Islet precursor cell (in vitro differentiated cells): ENCODE data around the gene CNIH2.
"Not testable (repeated sequence)": the region's sequence is repeated elsewhere in the genome, so short reads cannot be mapped to it uniquely, and the experiment has no call there.

Experiments used
- DNase-seq: peaks from one replicate; pipeline ENCODE4 v3.0.0-alpha.2; 2018

The CNIH2 gene

DNA sequence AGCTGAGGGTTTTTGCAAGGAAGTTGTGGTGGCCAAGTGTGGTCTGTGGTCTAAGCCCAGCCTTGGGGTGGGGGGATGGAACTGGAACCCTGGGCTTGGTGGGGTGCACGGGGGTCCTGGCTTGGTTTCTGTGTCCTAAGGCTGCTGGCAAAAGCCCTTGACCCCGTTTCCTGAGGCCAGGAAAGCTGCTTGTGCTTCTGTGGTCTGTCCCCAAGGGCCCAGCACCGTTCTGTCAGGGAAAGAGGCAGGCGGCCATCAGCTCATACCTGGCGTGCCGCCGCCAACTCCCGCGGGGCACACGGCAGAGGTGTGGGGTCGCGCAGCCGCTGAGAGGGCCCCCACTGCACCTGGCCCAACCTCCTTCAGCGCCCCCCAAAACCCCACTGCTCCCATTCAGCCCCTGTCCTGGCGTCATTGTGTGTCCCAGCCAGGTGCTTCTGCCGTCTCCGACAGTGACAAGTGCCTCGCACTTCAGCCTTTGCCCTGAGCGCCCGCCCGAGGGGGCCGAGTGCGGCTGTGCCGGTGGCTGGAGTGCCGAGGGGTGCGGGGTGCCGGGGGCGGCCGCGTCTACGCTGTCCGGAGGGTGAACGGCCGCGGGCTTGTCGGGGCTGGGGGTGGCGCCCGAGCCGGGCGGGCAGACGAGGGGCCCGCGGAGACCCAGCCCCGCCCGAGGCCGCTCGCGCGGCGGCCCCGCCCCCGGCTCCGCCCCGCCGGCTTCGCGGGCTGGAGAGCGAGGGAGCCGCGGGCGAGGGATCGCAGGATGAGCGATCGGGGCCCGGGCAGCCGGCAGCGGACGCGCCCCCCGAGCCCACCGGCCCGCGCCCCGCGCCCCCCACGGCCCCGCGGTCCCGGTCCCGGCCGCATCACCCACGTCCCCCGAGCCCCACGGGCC is at the start of gene CNIH2:
Gene CNIH2 (plus strand): TSS at position 705 of the 892 bp plus-strand sequence. CDS start 282 bp downstream, outside the sequence.
- peak; percentile 66 for DNase-seq

DNA sequence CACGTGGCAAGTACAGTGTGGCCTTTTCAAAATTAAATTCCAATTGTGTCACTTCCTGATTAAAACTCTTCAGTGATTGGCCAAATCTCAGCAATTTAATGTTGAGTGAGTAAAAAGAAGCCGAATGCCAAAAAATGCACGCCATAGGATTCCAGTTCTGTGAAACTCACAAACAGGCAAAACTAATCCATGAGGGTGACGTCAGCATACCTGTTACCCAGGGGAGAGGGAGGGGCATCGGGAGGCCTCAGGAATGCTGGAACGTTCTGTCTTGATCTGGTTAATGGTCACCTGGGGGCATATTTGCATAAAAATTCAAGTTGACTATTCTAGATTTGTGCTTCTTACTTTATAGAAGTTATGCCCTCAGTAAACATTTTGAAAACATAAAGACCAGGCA is 49.5 kb upstream of the CNIH2 start:
- DNase-seq = no peak

DNA sequence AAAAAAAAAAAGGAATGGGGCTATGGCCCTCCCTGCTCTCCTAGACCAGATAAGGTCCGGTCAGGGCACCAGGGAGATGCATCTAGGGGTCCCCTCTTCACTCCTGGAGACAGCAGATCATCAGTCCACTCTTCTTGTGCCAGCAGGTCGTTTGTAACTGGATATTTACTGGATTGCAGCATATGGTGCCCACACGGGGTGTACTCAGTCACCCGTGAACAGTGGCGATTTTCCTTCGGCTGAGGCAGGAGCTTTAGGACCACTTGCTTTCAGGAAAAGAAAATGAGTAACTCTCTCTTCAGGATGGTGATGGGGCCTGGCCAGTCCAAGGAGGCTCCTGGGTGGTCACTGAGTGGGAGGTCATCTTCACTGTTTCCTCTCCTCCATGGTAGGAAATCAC is 47.8 kb upstream of the CNIH2 start:
- no peak for DNase-seq

DNA sequence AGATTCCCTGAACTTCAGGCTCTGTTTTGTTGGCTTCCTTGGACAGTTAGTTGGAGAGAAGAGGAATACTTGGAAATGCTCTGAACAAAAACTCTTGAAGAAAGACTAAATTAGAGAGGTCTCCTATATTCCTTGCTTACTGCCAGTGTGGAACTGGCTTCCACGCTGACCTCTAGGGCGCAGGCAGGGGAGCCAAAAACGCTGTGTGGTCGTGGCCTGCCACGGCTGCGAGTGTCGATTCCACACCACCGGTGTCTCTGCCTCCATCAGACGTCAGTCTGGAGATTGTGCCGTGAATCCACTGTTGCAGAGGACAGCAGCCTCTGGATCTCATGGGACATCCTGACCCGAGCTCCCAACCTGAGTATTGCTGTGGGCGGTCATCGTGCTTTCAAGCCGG is 47.0 kb upstream of the CNIH2 start:
- DNase-seq = no peak

DNA sequence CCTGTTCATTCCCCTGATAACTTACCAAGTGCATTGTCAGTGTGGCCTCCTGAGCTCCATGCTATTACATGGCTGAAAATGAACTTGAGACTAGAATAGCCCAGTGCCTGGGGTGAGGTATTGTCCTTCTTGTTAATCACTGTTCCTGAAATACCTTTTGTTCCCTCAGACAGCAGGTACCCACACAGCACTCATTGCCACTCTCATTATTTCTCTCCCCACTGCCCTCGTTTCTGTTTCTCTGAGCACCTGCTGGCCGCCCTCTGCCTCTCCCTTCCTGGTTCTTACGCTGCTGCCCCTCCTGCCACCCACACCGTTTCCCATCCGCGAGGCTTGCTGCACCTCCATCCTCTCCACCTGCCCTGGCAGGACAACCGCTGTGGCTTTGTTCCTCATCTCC is 46.4 kb upstream of the CNIH2 start:
- DNase-seq = no peak

DNA sequence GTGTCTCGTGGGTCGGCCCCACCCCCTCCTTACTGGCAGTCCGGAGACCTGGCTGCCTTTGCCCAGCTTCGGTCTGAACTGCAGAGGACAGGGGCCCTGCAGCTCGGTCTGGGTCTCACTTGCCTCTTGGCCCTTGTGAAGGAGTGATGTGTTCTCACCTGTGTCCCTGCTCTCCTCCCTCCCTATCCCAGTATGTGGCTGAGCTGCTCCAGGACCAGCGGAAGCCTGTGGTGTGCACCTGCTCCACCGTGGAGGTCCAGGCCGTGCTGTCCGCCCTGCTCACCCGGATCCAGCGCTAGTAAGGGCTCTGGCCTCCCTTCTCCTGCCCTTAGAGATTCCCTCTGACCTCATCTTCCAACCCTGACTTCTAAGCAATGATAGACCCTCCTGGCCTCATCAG is 45.2 kb upstream of the CNIH2 start:
- no peak for DNase-seq

DNA sequence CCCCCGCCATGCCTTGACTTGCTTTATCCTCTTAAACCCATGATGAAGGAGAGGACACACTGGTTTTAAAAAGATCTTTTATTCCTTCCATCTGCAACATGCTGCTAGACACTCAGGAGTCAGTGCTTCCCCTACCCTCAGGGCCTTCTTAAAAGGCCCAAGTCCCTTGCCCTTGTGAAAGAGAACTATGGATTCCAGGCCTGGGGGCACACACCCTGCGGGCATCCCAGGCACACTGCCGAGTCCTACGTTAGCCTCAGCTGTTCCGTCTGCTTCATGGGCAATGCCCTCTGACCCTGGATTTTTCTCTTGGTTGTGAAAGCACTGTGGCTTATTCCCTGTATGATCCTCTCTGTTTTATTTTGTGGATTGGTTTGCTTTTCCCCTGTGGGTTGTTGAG is 44.7 kb upstream of the CNIH2 start:
- DNase-seq = no peak

DNA sequence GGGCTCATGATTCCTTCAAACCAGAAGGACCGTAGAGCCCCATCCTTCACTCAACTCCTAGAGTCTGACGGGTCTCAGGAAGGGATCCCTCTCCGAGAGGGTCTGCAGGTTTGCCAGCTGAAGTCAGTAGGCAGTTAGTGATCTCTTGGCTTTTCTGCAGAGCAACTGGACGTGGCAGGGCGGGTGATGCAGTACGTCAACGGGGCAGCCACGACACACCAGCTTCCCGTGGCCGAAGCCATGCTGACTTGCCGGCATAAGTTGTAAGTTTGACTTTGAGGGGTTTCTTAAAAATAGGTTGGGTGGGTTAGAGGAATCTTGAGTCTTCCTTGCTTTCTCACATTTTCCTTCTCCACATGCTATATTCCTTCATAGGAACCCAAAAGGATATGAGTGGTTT is 42.8 kb upstream of the CNIH2 start:
- no peak for DNase-seq

DNA sequence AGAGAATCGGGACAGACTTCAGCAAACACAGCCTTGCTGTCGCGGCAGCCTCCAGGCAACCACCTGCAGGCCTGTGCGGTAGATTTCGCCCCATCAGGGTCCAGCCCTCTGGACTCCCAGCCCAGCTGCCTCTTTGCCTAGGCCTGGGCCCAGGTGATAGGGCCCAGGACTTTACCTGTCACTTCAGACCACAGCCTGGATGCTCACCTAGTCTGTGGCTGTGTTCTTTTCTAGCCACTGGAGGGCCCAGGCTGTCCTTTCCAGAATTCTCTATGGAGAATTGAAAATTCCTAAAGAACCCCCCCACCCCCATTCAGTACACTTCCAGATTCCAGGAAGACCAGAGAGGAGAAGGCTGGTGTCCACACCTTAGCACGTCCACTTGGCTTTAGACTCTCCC is 40.1 kb upstream of the CNIH2 start:
- DNase-seq = no peak

DNA sequence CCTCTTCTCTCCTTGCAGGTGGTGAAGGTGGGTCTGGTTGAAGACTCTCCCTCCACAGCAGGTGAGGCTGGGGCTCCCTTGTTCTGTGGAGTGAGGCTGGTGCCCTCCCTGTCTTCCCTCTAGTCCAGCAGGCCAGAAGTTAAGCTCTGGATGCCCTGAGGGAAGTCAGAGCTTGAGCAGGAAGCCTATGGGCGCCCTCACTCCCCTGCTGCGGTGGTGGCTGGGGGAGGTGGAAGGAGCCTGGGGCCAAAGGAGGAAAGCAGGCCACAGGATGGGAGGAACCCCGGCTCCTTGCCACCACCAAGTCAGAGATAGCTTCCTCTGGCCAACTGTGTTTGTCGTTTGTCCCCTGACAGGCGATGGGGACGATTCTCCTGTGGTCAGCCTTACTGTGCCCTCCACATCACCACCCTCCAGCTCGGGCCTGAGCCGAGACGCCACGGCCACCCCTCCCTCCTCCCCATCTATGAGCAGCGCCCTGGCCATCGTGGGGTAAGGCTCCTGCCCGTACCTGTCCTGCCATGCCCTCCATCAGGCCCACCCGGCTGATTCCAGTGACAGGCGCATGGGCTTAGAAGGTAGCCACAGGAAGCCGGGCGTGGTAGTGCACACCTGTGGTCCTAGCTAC is 39.1 kb upstream of the CNIH2 start:
- DNase-seq = no peak

DNA sequence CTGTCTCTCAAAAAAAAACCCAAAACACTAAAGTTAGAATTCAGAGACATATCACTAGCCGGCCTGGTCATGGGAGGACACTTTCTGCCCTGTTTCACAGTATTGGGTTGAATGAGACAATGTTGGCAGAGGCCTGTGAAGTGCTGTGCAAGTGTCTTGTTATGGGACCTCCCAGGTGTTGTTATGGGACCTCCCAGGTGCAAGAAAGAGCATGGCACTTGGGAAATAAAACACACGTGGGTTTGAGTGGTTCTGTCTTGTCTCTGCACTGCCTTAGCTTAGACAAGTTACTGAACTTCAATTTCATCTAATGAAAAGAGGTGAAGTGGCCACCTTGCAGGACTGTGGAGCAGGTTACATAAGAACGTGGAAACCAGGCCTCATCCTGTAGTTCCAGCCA is 38.5 kb upstream of the CNIH2 start:
- no peak for DNase-seq

DNA sequence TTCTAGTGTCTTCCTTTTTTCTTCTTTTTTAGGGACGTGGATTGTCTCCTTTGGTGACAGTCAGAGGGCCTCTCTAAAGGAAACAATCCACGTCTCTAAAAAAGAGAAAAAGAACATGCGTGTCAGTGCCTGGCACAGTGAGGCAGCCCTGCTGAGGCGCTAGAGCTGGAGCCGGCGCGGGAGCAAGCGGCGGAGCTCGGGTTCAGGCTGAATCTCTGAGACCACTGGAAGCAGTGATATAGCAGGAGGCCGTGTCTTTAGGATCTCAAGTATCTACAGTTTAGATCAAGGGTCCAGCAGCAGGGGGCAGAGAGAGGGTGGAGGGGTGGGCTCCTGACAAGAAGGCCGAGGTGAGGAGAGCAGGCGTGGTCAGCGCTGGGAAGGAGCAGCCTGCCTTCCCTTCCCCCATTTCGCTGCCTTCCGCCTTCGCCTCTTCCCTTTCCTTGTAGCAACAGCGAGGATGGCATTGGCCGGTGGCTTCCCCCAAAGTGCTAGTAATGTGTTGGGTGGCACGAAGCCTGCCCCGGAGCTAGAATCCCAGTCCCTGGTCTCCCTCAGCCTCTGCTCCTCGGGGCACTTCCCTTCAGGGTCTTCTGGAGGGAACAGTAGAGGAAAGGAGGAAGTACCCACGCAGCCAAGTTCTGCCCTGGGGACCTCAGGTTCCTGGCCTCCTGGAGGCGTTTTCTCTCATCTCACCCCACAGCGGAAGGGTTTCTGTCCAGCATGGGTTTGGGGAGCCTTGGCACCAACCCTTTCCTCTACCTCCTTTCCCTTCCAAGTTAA is 37.8 kb upstream of the CNIH2 start:
- no peak for DNase-seq

DNA sequence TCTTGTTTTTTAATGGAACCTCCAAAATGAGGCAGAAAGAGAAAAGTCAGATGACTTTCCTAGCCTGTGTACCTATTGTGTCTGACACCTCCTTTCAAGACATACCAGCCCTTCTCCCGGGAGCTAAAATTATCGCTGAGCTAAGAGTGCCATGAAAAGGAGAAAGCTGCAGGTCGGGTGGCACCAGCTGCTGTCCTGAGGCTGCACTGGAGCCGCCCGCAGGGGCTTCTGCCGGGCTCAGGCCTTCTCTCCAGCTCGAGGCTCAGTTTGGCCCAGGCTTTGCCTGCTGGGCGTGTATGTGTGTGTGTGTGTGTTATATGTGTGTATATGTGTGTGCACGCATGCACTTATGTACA is 37.2 kb upstream of the CNIH2 start:
- DNase-seq = no peak

DNA sequence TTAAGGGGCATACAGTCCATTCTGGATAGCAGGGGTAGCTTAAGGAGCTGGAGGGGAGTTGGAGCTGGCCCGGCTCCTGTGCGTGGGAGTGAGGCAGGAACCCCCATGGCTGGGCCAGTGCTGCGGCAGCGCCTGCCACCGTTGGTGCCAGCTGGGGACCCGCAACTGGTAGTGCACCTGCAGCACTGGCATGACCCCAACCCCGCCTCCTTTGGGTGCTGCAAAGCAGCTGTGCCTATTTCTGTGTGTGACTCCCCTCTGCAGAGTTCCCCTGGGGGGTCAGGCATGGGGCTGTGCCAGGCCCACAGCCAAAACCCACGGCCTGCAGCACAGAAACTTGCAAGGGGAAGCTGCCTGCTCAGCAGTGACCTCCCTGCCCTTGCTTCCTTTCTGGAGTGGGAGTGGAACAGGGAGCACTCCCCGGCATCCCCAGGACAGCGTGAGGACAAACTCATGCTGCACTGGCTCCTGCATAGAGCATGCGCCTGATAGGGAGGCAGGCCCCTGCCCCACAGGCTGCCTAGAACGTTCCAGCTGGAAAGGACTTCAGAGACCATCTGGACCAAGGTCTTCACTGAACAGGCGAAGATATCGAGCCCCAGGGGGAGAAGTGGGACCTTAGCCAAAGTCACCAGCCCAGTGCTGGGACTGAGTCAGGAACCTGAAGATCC is 35.7 kb upstream of the CNIH2 start:
- DNase-seq = no peak

DNA sequence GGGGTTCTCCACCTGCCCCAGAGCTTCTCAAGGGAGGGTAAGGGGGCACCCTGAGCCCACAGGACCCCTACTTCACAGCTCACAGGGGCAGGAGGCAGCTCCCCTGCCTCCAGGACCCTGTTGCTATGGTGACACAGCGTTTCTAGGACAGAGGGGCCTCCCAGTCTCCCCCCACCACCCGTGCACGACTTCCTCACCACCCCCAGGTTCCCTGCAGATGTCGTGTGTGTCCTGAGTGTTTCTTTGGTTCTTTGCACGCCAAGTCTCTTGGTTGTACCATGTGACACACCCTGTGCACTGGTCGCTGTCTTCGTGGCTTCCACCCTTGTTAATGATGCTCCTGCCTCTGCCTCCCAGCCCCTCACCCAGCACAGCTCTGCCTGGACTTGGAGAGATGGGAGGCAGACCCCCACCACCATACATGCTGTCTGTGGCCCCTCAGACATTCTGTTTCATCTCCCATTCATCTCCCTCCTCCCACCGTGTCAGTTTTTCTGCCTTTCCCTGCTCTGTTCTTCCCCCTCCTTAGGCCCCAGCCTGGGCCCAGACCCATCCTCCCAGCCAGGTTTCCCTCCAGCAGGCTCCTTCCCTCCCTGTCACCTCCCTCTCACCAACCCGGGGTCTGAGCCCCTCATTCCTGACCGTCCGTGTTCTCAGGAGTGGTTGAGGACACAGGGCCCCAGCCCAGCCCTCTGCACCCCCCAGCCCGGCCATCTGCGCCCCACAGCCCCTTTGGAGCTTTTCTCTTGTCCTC is 34.0 kb upstream of the CNIH2 start:
- DNase-seq = no peak

DNA sequence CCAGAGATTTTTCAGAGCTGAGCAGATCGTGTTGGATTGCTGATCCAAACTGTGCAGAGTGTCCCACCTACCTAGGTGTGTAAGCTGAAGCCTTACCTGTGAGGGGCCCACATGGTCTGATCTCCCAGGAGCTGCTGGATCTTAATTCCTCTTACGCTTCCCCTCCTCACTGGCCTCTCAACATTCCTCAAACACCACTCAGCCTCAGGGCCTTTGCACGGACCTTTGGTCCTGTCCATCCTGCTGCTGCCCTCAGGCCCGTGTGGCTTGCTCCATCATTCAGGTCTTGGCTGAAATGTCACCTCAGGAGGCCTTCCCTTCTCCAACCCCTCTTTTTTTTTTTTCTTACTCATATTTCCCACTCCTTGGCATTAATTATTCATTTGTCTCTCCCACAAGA is 30.7 kb upstream of the CNIH2 start:
- DNase-seq = no peak

DNA sequence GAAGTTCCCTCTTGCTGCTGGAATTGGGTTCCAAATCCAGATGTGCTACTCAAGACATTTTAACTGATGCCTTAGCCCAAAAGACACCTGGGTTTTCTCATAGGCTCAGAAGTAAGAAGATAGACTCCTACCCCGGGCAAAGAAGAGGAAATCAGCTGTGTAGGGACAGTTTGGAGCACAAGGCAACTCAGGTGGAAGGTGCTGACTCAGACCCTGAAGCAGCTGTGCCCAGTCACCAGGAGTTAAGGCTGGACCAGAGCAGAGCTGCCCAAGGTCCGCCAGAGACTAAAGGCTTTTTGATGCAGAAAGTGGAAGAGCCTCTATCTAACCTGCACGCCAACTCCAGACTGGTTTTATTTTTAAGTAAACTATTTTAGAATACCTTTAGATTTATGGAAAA is 30.2 kb upstream of the CNIH2 start:
- DNase-seq = no peak

DNA sequence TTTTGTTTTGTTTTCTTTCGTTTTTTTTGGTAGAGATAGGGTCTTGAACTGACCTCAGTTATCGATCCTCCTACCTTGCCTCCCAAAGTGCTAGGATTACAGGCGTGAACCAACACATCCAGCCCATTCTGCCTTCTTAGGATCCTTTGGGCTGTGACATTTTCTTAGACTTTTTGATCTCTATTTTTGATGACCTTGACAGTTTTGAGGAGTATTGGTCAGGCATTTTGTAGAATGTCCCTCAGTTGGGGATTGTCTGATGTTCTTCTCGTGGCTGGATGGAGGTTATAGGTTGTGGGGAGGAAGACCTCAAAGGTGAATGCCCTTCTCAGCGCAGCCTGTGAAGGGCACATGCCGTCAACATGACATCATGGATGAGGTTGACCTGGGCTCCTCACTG is 29.1 kb upstream of the CNIH2 start:
- DNase-seq = no peak

DNA sequence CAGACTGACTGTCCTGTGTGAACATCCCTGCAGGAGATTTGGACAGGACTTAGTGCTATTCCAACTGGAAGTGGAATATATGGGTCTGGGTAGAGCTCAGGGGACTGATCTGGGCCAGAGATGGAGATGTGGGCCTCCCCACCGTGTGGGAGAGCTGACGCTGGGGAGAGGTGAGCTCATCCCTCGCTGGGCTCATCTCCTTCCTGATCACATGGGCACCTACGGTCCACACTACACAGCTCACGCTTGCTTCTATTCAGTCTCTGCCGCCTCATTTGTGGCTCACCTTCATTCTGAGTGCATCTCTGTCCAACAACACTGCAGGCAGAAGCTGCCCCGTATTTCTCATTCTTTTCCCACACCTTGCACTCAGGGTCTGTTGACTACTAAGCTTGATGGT is 26.2 kb upstream of the CNIH2 start:
- DNase-seq = no peak

DNA sequence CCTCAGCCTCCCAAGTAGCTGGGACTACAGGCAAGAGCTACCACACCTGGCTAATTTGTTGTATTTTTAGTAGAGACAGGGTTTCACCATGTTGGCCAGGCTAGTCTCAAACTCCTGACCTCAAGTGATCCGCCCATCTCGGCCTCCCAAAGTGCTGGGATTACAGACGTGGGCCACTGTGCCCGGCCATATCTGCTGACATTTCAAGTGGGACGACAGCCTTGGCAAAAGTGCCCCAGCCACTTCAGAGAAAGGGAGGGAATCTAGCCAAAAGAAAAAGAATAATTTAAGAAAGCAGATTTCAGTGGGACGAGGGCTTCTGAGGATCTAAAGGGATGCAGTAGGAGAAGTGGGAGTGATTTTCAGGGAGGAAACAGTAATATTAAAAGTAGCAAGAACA is 24.9 kb upstream of the CNIH2 start:
- not testable (repeated sequence) for DNase-seq

DNA sequence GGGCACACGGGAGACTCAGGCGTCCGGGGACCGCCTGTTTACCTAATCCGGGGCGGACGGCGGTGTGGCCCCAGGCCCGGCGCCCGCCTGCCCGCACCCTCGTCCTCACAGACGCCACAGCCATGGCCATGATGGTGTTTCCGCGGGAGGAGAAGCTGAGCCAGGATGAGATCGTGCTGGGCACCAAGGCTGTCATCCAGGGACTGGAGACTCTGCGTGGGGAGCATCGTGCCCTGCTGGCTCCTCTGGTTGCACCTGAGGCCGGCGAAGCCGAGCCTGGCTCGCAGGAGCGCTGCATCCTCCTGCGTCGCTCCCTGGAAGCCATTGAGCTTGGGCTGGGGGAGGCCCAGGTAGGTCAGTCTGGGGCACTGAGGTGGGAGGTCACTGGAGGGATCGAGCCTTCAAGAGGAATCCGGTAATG is 19.5 kb upstream of the CNIH2 start:
- DNase-seq = no peak

DNA sequence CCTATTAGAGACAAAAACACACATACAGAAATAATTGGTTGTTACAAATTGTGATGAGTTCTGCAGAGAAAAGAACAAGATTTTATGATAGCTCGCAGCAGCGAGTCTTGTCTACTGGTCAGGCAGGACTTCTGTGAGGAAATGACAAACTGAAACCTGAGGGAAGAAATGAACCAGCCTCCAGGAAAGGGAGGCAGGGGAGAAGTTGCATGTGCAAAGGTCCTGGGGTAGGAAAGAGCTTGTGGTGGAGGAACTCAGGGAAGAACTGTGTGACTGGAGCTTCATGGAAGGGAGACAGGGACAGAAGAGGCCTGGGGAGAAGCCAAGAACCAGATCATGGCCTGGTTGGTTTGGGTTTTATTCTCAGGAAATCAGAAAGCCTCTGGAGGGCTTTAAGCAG is 18.8 kb upstream of the CNIH2 start:
- DNase-seq = no peak

DNA sequence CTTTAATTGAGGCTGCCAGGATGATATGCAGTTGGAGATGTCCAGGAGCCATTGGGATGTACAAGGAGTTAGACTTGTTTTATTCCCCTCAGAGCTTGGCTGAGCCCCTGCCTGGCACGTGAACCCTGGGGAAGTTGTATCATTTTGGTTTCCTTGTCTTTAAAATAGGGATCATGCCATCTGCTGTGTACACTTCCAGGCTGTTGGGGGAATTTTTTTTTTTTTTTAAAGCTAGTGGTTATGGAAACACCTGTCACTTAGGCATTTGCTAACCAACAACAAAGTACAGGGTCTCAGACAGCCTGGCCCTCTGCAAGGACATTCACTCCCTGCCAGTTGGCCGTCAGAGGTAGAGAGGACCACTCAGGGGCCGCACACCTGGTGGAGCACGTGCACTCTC is 18.0 kb upstream of the CNIH2 start:
- no peak for DNase-seq
